Body of pancreas (tissue), 4 donors: Measurements from ENCODE around the gene ERO1A.

Source experiments
- POLR2A ChIP-seq, 3 donors: fragments of 450-650 bp; IDR thresholded peaks; one replicate each; pipeline ENCODE4 v1.6.1; 2016; ENCODE audit warnings: antibody characterized with exemption in 3 of 3, mild to moderate bottlenecking in 2 of 3
- TF ChIP-seq, protein P1 (sequence below), 7 experiments: fragments of 450-650 bp in 4 of 7; fragments of 200-600 bp in 3 of 7; sonication (generic) in 3 of 7; IDR thresholded peaks; one replicate each; pipeline ENCODE4 v1.5.1; 2016 to 2019; ENCODE audit warnings: antibody characterized with exemption in 7 of 7

DNA sequence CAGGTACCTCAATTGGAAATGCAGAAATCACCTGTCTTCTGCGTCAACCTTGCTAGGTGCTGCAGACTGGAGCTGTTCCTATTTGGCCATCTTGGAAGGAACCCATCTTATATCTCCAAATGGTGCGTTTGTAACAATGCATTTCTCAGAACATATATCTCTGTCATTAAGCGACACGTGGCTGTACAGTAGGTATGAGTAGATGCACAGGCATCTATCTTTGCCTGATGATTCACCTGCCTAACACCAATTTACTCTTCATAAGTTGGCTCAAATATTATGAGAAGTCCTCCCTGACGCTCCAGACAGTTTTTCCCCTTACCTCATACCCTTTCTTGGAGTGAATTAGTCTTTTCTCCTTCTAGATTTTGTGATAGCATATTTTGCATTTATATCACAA, 98.5 kb downstream of the ERO1A start:
- TF ChIP-seq, protein P1, sequence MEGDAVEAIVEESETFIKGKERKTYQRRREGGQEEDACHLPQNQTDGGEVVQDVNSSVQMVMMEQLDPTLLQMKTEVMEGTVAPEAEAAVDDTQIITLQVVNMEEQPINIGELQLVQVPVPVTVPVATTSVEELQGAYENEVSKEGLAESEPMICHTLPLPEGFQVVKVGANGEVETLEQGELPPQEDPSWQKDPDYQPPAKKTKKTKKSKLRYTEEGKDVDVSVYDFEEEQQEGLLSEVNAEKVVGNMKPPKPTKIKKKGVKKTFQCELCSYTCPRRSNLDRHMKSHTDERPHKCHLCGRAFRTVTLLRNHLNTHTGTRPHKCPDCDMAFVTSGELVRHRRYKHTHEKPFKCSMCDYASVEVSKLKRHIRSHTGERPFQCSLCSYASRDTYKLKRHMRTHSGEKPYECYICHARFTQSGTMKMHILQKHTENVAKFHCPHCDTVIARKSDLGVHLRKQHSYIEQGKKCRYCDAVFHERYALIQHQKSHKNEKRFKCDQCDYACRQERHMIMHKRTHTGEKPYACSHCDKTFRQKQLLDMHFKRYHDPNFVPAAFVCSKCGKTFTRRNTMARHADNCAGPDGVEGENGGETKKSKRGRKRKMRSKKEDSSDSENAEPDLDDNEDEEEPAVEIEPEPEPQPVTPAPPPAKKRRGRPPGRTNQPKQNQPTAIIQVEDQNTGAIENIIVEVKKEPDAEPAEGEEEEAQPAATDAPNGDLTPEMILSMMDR (IDR thresholded peaks at IDR 0.05) = no peak
- TF ChIP-seq POLR2A (IDR thresholded peaks at IDR 0.05) = no peak
